HepG2 (cell line): ENCODE data around the gene SEMA3B. TPM values are rescaled to one million over a fixed set of nuclear protein-coding genes. Genes with fewer than 3 reads are reported as not detected.
A peak's percentile ranks its signal among the peaks of the same experiment; 100 is the strongest.

ENCODE experiments used
- ARNTL ChIP-seq: sonication (generic); formaldehyde crosslinking; IDR thresholded peaks from 2 replicates; pipeline ENCODE4 v1.4.0; 2020; ENCODE audit warnings: mild to moderate bottlenecking, missing genetic modification reagents
- BCL6 ChIP-seq: IDR thresholded peaks from 2 replicates; pipeline ENCODE4 v1.6.1; 2016; ENCODE audit warnings: missing genetic modification reagents, missing compliant biosample characterization
- BORCS8-MEF2B ChIP-seq: sonication (generic); formaldehyde crosslinking; IDR thresholded peaks from 2 replicates; pipeline ENCODE4 v1.8.0; 2022; ENCODE audit warnings: mild to moderate bottlenecking, missing genetic modification reagents
- CBFB ChIP-seq: sonication (generic); formaldehyde crosslinking; IDR thresholded peaks from 2 replicates; pipeline ENCODE4 v1.4.0; 2020; ENCODE audit warnings: missing genetic modification reagents
- ETV6 ChIP-seq: sonication (generic); formaldehyde crosslinking; conservative IDR thresholded peaks from 2 replicates; pipeline ENCODE4 v1.4.0; 2020; ENCODE audit warnings: missing genetic modification reagents
- FIP1L1 ChIP-seq: fragments of 200-400 bp; formaldehyde crosslinking; IDR thresholded peaks from 2 replicates; pipeline ENCODE4 v1.6.1; 2018; ENCODE audit warnings: low read depth, mild to moderate bottlenecking, low read length, moderate library complexity, borderline replicate concordance; ENCODE audit not compliant: insufficient read depth
- FOXO1 ChIP-seq: sonication (generic); formaldehyde crosslinking; IDR thresholded peaks from 2 replicates; pipeline ENCODE4 v1.4.0; 2020; ENCODE audit warnings: missing genetic modification reagents
- JARID2 ChIP-seq: sonication (generic); formaldehyde crosslinking; IDR thresholded peaks from 2 replicates; pipeline ENCODE4 v1.8.1; 2023; ENCODE audit warnings: missing genetic modification reagents, inconsistent platforms; ENCODE audit not compliant: insufficient replicate concordance
- MIXL1 ChIP-seq: IDR thresholded peaks from 2 replicates; pipeline ENCODE4 v1.6.1; 2016
- MTF1 ChIP-seq: sonication (generic); formaldehyde crosslinking; IDR thresholded peaks from 2 replicates; pipeline ENCODE4 v1.5.0; 2020; ENCODE audit warnings: missing genetic modification reagents
- MYNN ChIP-seq: sonication (generic); formaldehyde crosslinking; IDR thresholded peaks from 2 replicates; pipeline ENCODE4 v1.4.0; 2020; ENCODE audit warnings: mild to moderate bottlenecking, low read depth, missing genetic modification reagents
- ONECUT2 ChIP-seq: sonication (generic); formaldehyde crosslinking; IDR thresholded peaks from 2 replicates; pipeline ENCODE4 v1.4.0; 2020; ENCODE audit warnings: missing genetic modification reagents
- POLR2AphosphoS2 ChIP-seq: IDR thresholded peaks from 2 replicates; pipeline ENCODE4 v1.6.1; 2011; ENCODE audit warnings: low read depth, low read length, improper control_type of control experiment
- PRMT3 ChIP-seq: sonication (generic); formaldehyde crosslinking; IDR thresholded peaks from 2 replicates; pipeline ENCODE4 v1.8.1; 2022; ENCODE audit warnings: low read depth, mild to moderate bottlenecking, moderate library complexity, missing genetic modification reagents, borderline replicate concordance
- RAD21 ChIP-seq: fragments of 450-650 bp; formaldehyde crosslinking; IDR thresholded peaks from 2 replicates; pipeline ENCODE4 v1.5.0; 2020; ENCODE audit warnings: mild to moderate bottlenecking
- WIZ ChIP-seq: sonication (generic); formaldehyde crosslinking; IDR thresholded peaks from 2 replicates; pipeline ENCODE4 v1.5.1; 2020; ENCODE audit warnings: mild to moderate bottlenecking, missing genetic modification reagents
- ZEB1 ChIP-seq: IDR thresholded peaks from 2 replicates; pipeline ENCODE4 v1.6.1; 2012; ENCODE audit warnings: mild to moderate bottlenecking, low read depth, inconsistent platforms; ENCODE audit not compliant: insufficient replicate concordance
- ZKSCAN8 ChIP-seq: IDR thresholded peaks from 2 replicates; pipeline ENCODE4 v1.6.1; 2016; ENCODE audit warnings: borderline replicate concordance, missing genetic modification reagents, missing compliant biosample characterization
- ZNF143 ChIP-seq: sonication (generic); formaldehyde crosslinking; IDR thresholded peaks from 2 replicates; pipeline ENCODE4 v1.4.0; 2020; ENCODE audit warnings: missing genetic modification reagents
- ZNF160 ChIP-seq: sonication (generic); formaldehyde crosslinking; IDR thresholded peaks from 2 replicates; pipeline ENCODE4 v1.8.0; 2022; ENCODE audit warnings: mild to moderate bottlenecking, inconsistent platforms, missing genetic modification reagents
- ZNF343 ChIP-seq: sonication (generic); formaldehyde crosslinking; IDR thresholded peaks from 2 replicates; pipeline ENCODE4 v1.4.0; 2020; ENCODE audit warnings: mild to moderate bottlenecking, missing genetic modification reagents
- ZNF430 ChIP-seq: sonication (generic); formaldehyde crosslinking; IDR thresholded peaks from 2 replicates; pipeline ENCODE4 v1.9.0; 2021; ENCODE audit warnings: mild to moderate bottlenecking, missing genetic modification reagents
- ZNF432 ChIP-seq: sonication (generic); formaldehyde crosslinking; IDR thresholded peaks from 2 replicates; pipeline ENCODE4 v1.5.0; 2020; ENCODE audit warnings: missing genetic modification reagents, mild to moderate bottlenecking, borderline replicate concordance
- ZNF629 ChIP-seq: sonication (generic); formaldehyde crosslinking; conservative IDR thresholded peaks from 2 replicates; pipeline ENCODE4 v1.5.0; 2020; ENCODE audit warnings: missing genetic modification reagents
- polyA plus RNA-seq, 8 experiments: library from polyadenylated mRNA; depleted of rRNA in 3 of 8; stranded (reverse) in 7 of 8; unstranded in 1 of 8; fragments of >200 nt; fragmentation: Illumina TruSeq in 4 of 8; extraction: Trizol in 4 of 8; gene quantifications; 2 replicates each; pipeline versions ENCODE4 v1.2.1 to v1.2.3, GENCODE V29; 2011 to 2016; ENCODE audit warnings: low read depth in 4 of 8, missing spikeins in 1 of 8, mixed read lengths in 1 of 8; ENCODE audit not compliant: insufficient read depth in 1 of 8
- total RNA-seq, 5 experiments: library from RNA; depleted of rRNA; stranded (reverse); fragments of >200 nt; fragmentation: Illumina TruSeq; extraction: Trizol; gene quantifications; 2 replicates each; pipeline ENCODE4 v1.2.3, GENCODE V29; 2016; ENCODE audit warnings: low read depth in 1 of 5
- TF ChIP-seq, protein P1 (sequence below): sonication (generic); formaldehyde crosslinking; IDR thresholded peaks from 2 replicates; pipeline ENCODE4 v1.4.0; 2020; ENCODE audit warnings: missing genetic modification reagents, mild to moderate bottlenecking, borderline replicate concordance
- TF ChIP-seq, protein P2 (sequence below): fragments of 450-650 bp; IDR thresholded peaks from 2 replicates; pipeline ENCODE4 v1.6.1; 2017

SEMA3B gene
- total and polyA plus RNA-seq, 2 of the 13 experiments (the other 11 are each of a cell fraction or from before 2014, with no cell fraction given): 93.2 to 158 TPM

- peak; percentile 82; the same call in 1 of the 2 replicates for TF ChIP-seq FIP1L1
- TF ChIP-seq ONECUT2 (CRISPR knock-in tag): no peak
- TF ChIP-seq, protein P1, sequence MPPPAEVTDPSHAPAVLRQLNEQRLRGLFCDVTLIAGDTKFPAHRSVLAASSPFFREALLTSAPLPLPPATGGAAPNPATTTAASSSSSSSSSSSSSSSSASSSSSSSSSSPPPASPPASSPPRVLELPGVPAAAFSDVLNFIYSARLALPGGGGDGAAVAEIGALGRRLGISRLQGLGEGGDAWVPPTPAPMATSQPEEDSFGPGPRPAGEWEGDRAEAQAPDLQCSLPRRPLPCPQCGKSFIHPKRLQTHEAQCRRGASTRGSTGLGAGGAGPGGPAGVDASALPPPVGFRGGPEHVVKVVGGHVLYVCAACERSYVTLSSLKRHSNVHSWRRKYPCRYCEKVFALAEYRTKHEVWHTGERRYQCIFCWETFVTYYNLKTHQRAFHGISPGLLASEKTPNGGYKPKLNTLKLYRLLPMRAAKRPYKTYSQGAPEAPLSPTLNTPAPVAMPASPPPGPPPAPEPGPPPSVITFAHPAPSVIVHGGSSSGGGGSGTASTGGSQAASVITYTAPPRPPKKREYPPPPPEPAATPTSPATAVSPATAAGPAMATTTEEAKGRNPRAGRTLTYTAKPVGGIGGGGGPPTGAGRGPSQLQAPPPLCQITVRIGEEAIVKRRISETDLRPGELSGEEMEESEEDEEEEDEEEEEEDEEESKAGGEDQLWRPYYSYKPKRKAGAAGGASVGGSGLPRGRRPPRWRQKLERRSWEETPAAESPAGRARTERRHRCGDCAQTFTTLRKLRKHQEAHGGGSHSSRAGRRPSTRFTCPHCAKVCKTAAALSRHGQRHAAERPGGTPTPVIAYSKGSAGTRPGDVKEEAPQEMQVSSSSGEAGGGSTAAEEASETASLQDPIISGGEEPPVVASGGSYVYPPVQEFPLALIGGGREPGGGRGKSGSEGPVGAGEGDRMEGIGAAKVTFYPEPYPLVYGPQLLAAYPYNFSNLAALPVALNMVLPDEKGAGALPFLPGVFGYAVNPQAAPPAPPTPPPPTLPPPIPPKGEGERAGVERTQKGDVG: no peak
- TF ChIP-seq ARNTL: no peak
- TF ChIP-seq ZNF343 (CRISPR knock-in tag): peak; percentile 52; the same call in 1 of the 2 replicates
- 0 out of 2 replicates have a peak, but pooled peaks have one; percentile 15 for TF ChIP-seq ZNF160
- 0 out of 2 replicates have a peak, but pooled peaks have one; percentile 38 for TF ChIP-seq FOXO1
- peak; percentile 67; the same call in 1 of the 2 replicates for TF ChIP-seq RAD21 (CRISPR knock-in tag)
- TF ChIP-seq MYNN (CRISPR knock-in tag): no peak
- peak; percentile 72 for TF ChIP-seq ZEB1
- peak; percentile 31; the same call in 1 of the 2 replicates for TF ChIP-seq BCL6 (CRISPR knock-in tag)
- no peak for TF ChIP-seq ZNF432 (CRISPR knock-in tag)
- TF ChIP-seq ZKSCAN8 (CRISPR knock-in tag): no peak
- TF ChIP-seq WIZ (CRISPR knock-in tag): no peak
- TF ChIP-seq MIXL1 (CRISPR knock-in tag): peak; percentile 35; the same call in 1 of the 2 replicates
- TF ChIP-seq ETV6: 0 out of 2 replicates have a peak, but pooled peaks have one; percentile 22
- no peak for TF ChIP-seq ZNF430 (CRISPR knock-in tag)
- TF ChIP-seq ZNF629 (CRISPR knock-in tag): no peak
- TF ChIP-seq MTF1 (CRISPR knock-in tag): no peak
- TF ChIP-seq JARID2: peak; percentile 53
- no peak for TF ChIP-seq BORCS8-MEF2B (CRISPR knock-in tag)
- 0 out of 2 replicates have a peak, but pooled peaks have one; percentile 80 for TF ChIP-seq PRMT3 (CRISPR knock-in tag)
- peak; percentile 78 for TF ChIP-seq CBFB (CRISPR knock-in tag)
- peak; percentile 49; the same call in 1 of the 2 replicates for TF ChIP-seq ZNF143 (CRISPR knock-in tag)
- TF ChIP-seq, protein P2, sequence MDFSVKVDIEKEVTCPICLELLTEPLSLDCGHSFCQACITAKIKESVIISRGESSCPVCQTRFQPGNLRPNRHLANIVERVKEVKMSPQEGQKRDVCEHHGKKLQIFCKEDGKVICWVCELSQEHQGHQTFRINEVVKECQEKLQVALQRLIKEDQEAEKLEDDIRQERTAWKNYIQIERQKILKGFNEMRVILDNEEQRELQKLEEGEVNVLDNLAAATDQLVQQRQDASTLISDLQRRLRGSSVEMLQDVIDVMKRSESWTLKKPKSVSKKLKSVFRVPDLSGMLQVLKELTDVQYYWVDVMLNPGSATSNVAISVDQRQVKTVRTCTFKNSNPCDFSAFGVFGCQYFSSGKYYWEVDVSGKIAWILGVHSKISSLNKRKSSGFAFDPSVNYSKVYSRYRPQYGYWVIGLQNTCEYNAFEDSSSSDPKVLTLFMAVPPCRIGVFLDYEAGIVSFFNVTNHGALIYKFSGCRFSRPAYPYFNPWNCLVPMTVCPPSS: no peak
- no peak for TF ChIP-seq POLR2AphosphoS2
Measured at GRCh38 chr3:50298836-50299637, 30.1 kb downstream of the SEMA3B start, which contains the start of the genes HYAL3 and NAA80 (continued).
